ENCODE results near the gene THSD7A. TPM values are rescaled to one million over a fixed set of nuclear protein-coding genes. Genes with fewer than 3 reads are reported as not detected.

The THSD7A gene
- total RNA-seq, 1 donor from 2014 or later = 8.0 TPM

DNA sequence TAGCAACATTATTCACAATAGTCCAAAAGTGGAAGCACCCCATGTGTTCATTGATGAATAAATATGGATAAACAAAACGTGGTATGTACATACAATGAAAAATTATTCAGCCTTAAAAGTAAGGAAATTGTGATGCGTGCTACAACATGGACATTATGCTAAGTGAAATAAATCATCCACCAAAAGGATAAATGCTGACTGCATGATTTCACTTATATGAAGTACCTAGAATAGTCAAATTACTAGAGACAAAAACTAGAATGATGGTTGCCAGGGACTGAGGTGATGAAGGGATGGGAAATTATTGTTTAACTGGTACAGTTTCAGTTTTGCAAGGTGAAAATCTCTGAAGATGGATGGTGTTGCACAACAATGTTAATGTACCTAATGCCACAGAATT lies 56.6 kb downstream of the THSD7A start:
- no peak overlapping the region for H3K4me3 ChIP-seq
- H3K27ac ChIP-seq = no peak overlapping the region
- H3K36me3 ChIP-seq = no peaks in the 10 kb centered on the region
- intact Hi-C loops (cut with DNase I) = no loop called here
- ATAC-seq = no peak
- H3K27me3 ChIP-seq = no peaks in the 10 kb centered on the region
- no peaks in the 10 kb centered on the region for H3K4me1 ChIP-seq
- H3K9me3 ChIP-seq = no peaks in the 10 kb centered on the region
- no peak for DNase-seq
- TF ChIP-seq, protein P1, sequence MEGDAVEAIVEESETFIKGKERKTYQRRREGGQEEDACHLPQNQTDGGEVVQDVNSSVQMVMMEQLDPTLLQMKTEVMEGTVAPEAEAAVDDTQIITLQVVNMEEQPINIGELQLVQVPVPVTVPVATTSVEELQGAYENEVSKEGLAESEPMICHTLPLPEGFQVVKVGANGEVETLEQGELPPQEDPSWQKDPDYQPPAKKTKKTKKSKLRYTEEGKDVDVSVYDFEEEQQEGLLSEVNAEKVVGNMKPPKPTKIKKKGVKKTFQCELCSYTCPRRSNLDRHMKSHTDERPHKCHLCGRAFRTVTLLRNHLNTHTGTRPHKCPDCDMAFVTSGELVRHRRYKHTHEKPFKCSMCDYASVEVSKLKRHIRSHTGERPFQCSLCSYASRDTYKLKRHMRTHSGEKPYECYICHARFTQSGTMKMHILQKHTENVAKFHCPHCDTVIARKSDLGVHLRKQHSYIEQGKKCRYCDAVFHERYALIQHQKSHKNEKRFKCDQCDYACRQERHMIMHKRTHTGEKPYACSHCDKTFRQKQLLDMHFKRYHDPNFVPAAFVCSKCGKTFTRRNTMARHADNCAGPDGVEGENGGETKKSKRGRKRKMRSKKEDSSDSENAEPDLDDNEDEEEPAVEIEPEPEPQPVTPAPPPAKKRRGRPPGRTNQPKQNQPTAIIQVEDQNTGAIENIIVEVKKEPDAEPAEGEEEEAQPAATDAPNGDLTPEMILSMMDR (IDR thresholded peaks at IDR 0.05) = no peak

DNA sequence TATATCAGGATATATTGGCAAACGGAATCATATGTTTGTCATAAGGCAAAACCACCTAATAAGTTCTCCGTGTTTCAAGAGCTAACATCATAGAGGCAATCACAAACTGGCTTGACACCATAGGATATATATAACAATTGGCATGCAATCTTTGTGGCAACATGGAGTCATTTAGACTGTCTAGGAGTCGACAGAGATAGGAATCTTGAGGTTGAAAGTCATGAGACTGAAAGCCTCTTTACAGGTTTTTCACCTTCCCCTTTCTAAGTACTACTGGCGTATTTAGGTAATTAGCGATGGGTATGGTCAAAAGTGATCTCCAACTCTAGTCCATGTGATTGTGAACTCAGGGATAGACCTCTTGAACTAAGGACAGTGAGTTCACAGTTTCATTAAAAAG lies 63.7 kb downstream of the THSD7A start:
- H3K36me3 ChIP-seq = no peaks in the 10 kb centered on the region
- no peaks in the 10 kb centered on the region for H3K9me3 ChIP-seq
- no peaks in the 10 kb centered on the region for H3K27me3 ChIP-seq
- TF ChIP-seq, protein P1 (IDR thresholded peaks at IDR 0.05) = no peak
- DNase-seq = no peak
- ATAC-seq = no peak
- H3K4me1 ChIP-seq = no peaks in the 10 kb centered on the region
- H3K4me3 ChIP-seq = no peak overlapping the region
- intact Hi-C loops (cut with DNase I) = no loop called here
- H3K27ac ChIP-seq = no peak overlapping the region

DNA sequence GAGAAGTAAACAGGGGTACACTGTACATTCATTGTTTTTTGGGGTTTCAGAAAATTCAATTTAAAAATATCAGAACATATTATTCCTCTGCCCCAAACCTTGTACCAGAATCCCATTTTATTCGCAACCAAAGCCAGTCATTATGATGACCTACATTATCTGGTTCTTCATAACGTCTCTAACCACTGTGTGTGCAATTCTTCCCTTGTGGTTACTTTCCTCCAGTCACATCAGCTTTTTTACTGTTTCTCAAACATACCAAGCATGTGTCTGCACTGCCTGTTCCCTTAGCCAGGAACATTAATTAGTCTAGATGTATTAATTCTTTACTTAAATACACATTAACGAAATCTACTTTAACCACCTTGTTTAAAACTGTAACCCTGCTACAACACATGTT lies 64.8 kb downstream of the THSD7A start:
- no peaks in the 10 kb centered on the region for H3K9me3 ChIP-seq
- DNase-seq (no peak), ATAC-seq (peak; percentile 60)
- TF ChIP-seq, protein P1 (IDR thresholded peaks at IDR 0.05) = no peak
- H3K27me3 ChIP-seq = no peaks in the 10 kb centered on the region
- intact Hi-C loops (cut with DNase I) = no loop called here
- no peak overlapping the region for H3K4me3 ChIP-seq
- H3K4me1 ChIP-seq = no peaks in the 10 kb centered on the region
- H3K36me3 ChIP-seq = no peaks in the 10 kb centered on the region
- H3K27ac ChIP-seq = no peak overlapping the region

- intact Hi-C loops (cut with DNase I) = no loop called here
- DNase-seq = no peak
These were observed 71.6 kb downstream of the THSD7A start for GRCh38 chr7:11760372-11760771.

GRCh38 chr7:11758627-11759111 lies 73.3 kb downstream of the THSD7A start:
- Histone ChIP-seq H3K36me3 (no peaks in the 10 kb centered on the region), H3K27ac (no peak overlapping the region), H3K27me3 (no peaks in the 10 kb centered on the region), H3K4me3 (no peak overlapping the region), H3K4me1 (no peaks in the 10 kb centered on the region), H3K9me3 (no peaks in the 10 kb centered on the region)
- intact Hi-C loops (cut with DNase I) = no loop called here
- TF ChIP-seq, protein P1 (IDR thresholded peaks at IDR 0.05) = no peak
- DNase-seq (no peak), ATAC-seq (no peak)

More at GRCh38 chr7:11760372-11760771, 71.6 kb downstream of the THSD7A start:
- ATAC-seq = peak; percentile 81
- no peaks in the 10 kb centered on the region for H3K27me3 ChIP-seq
- H3K36me3 ChIP-seq = no peaks in the 10 kb centered on the region
- no peak overlapping the region for H3K4me3 ChIP-seq
- H3K27ac ChIP-seq = no peak overlapping the region
- H3K4me1 ChIP-seq = no peaks in the 10 kb centered on the region
- TF ChIP-seq, protein P1 (IDR thresholded peaks at IDR 0.05) = no peak
- H3K9me3 ChIP-seq = no peaks in the 10 kb centered on the region

DNA sequence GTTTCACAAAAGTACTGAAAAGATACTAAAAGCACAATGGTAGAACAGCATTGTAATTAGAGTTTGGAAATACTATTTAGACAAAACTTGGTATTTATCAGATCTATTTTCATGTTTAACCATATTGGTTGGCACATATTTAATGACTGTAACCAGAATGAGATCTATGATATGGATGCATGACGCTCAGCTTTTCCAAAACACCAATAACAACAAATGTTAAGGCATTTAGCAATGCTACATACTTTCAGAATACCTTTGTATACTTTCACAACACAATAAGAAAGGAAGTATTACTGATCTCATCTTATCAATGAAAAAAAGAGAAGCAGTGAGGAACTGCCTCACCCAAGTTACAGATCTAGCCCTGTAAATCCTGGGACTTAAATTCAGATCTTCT lies 74.8 kb downstream of the THSD7A start:
- H3K27me3 ChIP-seq = no peaks in the 10 kb centered on the region
- DNase-seq (no peak), ATAC-seq (no peak)
- H3K36me3 ChIP-seq = no peaks in the 10 kb centered on the region
- intact Hi-C loops (cut with DNase I) = no loop called here
- TF ChIP-seq, protein P1 (IDR thresholded peaks at IDR 0.05) = no peak
- no peak overlapping the region for H3K4me3 ChIP-seq
- no peaks in the 10 kb centered on the region for H3K4me1 ChIP-seq
- H3K27ac ChIP-seq = no peak overlapping the region
- no peaks in the 10 kb centered on the region for H3K9me3 ChIP-seq
